GM12892 (cell line): ENCODE results near the gene GRM7.

Source experiments
- DNase-seq: peaks from one replicate; pipeline ENCODE4 v3.0.0; 2011; ENCODE audit not compliant: insufficient read length
- FAIRE-seq: peaks from 2 replicates; lab custom pipeline; 2011; peaks lifted over from hg19 to GRCh38; lab: Jason Lieb, UNC
- POLR2A ChIP-seq: IDR thresholded peaks from 2 replicates; pipeline ENCODE4 v1.6.1; 2011; ENCODE audit warnings: low read depth, low read length, control low read depth
- POLR2AphosphoS5 ChIP-seq: IDR thresholded peaks from 2 replicates; pipeline ENCODE4 v1.6.1; 2011; ENCODE audit warnings: low read depth, low read length, control low read depth
- TAF1 ChIP-seq: IDR thresholded peaks from 2 replicates; pipeline ENCODE4 v1.6.1; 2011; ENCODE audit warnings: low read depth, mild to moderate bottlenecking, control low read depth, low read length, borderline replicate concordance

GRM7 gene

GRCh38 chr3:7546253-7546652 lies 685.3 kb downstream of the GRM7 start:
- DNase-seq (no peak), FAIRE-seq (no peak)
- TF ChIP-seq TAF1 (no peak), POLR2A (no peak), POLR2AphosphoS5 (no peak)

- no peak for DNase-seq
- TF ChIP-seq TAF1: no peak
- no peak for TF ChIP-seq POLR2A
- no peak for TF ChIP-seq POLR2AphosphoS5
- no peak for FAIRE-seq
Observed at GRCh38 chr3:7547826-7548225, 686.9 kb downstream of the GRM7 start.

GRCh38 chr3:7562892-7563291 lies 702.0 kb downstream of the GRM7 start:
- FAIRE-seq: no peak
- TF ChIP-seq TAF1 (no peak), POLR2AphosphoS5 (no peak), POLR2A (no peak)
- DNase-seq: no peak

- TF ChIP-seq POLR2AphosphoS5 (no peak), POLR2A (no peak), TAF1 (no peak)
- DNase-seq: no peak
- FAIRE-seq: no peak
Observed at GRCh38 chr3:7565574-7565973, 704.7 kb downstream of the GRM7 start.

GRCh38 chr3:7567160-7567559 lies 706.2 kb downstream of the GRM7 start:
- DNase-seq: no peak

GRCh38 chr3:7568526-7569184 lies 707.7 kb downstream of the GRM7 start:
- TF ChIP-seq POLR2AphosphoS5: no peak
- TF ChIP-seq POLR2A: no peak
- TF ChIP-seq TAF1: no peak
- DNase-seq: no peak
- no peak for FAIRE-seq

More at GRCh38 chr3:7567160-7567559, 706.2 kb downstream of the GRM7 start:
- no peak for TF ChIP-seq POLR2A
- TF ChIP-seq POLR2AphosphoS5: no peak
- TF ChIP-seq TAF1: no peak
- no peak for FAIRE-seq

GRCh38 chr3:7573330-7573729 lies 712.4 kb downstream of the GRM7 start:
- FAIRE-seq (no peak), DNase-seq (no peak)
- no peak for TF ChIP-seq TAF1

GRCh38 chr3:7574435-7574834 lies 713.5 kb downstream of the GRM7 start:
- TF ChIP-seq POLR2A (no peak), POLR2AphosphoS5 (no peak), TAF1 (no peak)
- FAIRE-seq (no peak), DNase-seq (no peak)

GRCh38 chr3:7576071-7576470 lies 715.2 kb downstream of the GRM7 start:
- DNase-seq (no peak), FAIRE-seq (no peak)
- TF ChIP-seq POLR2A: no peak
- TF ChIP-seq TAF1: no peak
- TF ChIP-seq POLR2AphosphoS5: no peak

- TF ChIP-seq TAF1 (no peak), POLR2A (no peak), POLR2AphosphoS5 (no peak)
- FAIRE-seq: no peak
- DNase-seq: no peak
Observed at GRCh38 chr3:7576506-7576905, 715.6 kb downstream of the GRM7 start.

GRCh38 chr3:7577513-7577912 lies 716.6 kb downstream of the GRM7 start:
- TF ChIP-seq POLR2AphosphoS5 (no peak), TAF1 (no peak), POLR2A (no peak)
- DNase-seq (no peak), FAIRE-seq (no peak)

- FAIRE-seq (no peak), DNase-seq (no peak)
- TF ChIP-seq TAF1: no peak
- no peak for TF ChIP-seq POLR2A
- no peak for TF ChIP-seq POLR2AphosphoS5
Observed at GRCh38 chr3:7581831-7582230, 720.9 kb downstream of the GRM7 start.

GRCh38 chr3:7585052-7585451 lies 724.1 kb downstream of the GRM7 start:
- no peak for DNase-seq
- TF ChIP-seq POLR2A: no peak
- TF ChIP-seq POLR2AphosphoS5: no peak
- FAIRE-seq: no peak
